ENCODE data around the gene ASCC1.

The ASCC1 gene

DNA sequence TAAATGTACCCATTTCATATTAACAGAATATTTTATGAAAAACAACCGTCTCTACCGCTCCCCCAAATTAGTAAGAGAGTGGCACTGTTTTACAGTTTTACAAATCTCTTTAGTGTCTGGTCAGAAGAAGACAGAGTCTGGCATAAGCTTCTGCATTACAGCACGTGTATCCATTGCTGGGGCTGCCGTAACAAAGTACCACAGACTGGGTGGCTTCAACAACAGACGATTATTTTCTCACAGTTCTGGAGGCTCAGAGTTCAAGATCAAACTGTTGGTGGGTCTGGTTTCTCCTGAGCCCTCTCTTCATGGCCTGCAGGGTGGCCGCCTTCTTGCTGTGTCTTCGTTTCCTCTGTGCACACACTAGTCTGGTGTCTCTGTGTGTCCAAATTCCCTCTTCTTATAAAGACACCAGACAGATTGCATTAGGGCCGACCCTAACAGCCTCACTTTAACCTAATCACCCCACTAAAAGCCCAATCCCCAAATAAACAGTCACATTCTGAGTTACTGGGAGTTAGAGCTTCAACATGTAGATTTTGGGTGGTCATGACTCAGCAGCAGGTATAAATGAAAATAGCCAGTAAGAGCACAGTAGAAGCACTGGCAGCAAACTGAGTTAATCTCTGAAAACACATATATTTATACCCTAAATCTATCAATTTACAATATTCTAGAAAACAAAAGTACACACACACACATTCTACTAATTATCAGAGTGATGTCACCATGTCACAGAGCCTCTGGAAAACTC is 123.7 kb downstream of the ASCC1 start:
- no peak overlapping the region for H3K27ac ChIP-seq
- TF ChIP-seq, protein P1, sequence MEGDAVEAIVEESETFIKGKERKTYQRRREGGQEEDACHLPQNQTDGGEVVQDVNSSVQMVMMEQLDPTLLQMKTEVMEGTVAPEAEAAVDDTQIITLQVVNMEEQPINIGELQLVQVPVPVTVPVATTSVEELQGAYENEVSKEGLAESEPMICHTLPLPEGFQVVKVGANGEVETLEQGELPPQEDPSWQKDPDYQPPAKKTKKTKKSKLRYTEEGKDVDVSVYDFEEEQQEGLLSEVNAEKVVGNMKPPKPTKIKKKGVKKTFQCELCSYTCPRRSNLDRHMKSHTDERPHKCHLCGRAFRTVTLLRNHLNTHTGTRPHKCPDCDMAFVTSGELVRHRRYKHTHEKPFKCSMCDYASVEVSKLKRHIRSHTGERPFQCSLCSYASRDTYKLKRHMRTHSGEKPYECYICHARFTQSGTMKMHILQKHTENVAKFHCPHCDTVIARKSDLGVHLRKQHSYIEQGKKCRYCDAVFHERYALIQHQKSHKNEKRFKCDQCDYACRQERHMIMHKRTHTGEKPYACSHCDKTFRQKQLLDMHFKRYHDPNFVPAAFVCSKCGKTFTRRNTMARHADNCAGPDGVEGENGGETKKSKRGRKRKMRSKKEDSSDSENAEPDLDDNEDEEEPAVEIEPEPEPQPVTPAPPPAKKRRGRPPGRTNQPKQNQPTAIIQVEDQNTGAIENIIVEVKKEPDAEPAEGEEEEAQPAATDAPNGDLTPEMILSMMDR (conservative IDR thresholded peaks at IDR 0.05): no peak

DNA sequence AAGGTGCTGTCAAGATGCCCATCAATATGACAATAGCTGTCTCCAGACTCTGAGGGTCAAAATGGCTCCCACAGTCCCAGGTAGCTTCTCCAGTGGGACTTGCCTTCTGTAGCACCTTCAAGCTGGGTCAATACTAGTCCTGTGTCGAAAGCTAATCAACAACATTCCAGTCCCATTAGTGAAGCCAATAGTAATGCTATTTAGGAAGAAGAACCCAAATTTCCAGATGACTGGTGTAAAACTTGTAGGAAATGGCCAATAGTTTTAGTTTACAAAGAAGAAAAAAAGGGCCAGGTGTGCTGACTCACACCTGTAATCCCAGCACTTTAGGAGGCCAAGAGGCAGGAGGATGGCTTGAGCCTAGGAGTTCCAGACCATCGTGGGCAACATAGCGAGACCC is 125.8 kb downstream of the ASCC1 start:
- TF ChIP-seq, protein P1 (conservative IDR thresholded peaks at IDR 0.05): no peak
- H3K27ac ChIP-seq: no peak overlapping the region

DNA sequence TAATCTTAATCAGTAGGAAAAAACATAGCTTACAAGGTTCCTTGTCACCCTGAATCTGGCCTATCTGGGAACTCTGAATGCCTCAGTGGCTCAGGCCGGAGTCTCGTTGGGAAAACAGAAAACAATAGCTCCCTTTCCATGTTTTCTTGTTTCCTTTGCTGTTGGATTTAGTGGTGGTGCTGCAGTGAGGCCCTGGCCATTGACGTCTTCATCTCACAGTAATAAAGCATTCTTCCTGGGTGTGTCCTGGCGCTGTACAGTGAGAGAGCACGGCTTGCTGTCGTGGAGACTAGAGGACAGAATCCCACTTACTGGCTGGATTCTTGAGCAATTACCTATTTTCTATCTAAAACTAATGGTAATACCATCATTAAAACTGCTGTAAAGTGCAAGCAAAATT is 126.5 kb downstream of the ASCC1 start:
- TF ChIP-seq, protein P1 (conservative IDR thresholded peaks at IDR 0.05): no peak
- H3K27ac ChIP-seq: no peak overlapping the region

DNA sequence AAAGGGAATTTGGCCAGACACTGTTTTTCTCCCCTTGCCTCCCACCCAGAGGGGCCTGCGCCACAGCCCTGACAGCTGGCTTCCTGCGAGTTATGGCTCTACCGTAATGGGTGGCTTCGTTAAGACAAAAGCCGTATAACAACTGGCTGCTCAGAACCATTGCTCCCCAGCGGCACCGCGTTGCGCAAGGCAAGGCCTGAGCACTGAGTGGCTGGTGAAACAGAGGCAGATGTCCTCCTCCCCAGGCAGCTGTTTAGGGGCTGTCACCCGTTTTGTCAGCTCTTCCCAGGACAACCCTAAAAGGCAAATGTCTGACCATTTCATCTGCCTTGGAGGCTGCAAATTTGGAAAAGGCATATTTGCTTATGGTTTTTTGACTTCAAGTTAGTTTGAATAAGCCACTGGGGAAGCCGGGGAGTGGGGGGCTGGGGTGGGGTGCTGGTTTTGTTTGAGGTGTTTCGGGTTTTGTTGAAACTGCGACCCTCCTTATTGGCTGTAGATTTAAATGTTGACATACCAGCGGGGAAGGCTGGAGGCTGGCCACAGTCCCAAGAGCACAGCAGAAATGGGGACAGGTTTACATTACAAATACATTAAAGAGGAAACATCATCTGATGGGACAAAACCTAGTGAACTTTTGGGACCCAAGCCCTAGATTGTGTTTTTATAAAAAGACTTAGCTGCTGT is 127.0 kb downstream of the ASCC1 start:
- TF ChIP-seq, protein P1 (conservative IDR thresholded peaks at IDR 0.05): no peak
- H3K27ac ChIP-seq: no peak overlapping the region

DNA sequence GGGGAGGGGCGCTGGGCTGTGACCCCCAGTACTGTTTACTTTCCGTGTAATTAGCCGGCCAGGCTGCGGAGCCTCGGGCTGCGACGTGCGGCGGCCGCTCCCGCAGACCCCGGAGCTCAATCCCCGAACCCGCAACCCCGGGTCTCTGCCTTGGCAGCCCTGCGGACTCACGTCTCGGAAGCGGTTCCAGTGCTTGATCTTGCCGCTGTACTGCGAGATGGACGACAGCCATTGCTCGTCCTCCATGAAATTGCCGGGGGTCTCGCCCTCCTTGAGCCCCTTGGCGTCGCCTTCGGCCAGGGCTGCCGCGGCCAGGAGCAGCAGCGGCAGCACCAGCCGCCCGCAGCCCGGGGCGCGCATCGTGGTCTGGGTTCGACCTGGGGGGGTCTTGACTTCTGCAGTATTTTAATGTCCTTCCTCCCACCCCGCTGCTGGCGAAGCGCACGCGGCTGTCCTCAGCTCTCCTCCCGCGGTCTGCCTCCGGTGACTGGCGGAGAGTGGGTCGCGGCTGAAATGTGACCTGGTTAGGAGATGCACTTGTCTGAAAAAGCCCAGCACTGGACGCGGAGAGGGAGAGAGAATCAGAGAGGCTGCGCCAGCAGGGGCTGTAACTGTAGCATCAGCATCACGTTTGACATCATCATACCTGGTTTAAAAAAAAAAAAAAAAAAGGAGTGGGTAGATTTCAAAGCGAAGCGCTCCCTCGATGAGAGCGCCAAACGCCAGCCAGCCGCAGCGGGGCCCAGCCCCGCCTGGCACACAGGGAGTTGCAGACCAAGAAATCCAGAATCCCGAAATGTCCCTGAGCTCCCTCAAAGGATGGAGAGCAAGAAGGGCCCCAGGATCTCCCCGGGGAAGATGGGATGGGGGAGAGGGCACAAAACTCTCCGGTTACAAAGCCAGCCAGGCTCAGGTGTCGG is 127.8 kb downstream of the ASCC1 start, which contains the start of gene SPOCK2:
SPOCK2 (minus strand) TSS at position 583 of the 920 bp plus-strand sequence; CDS start at position 360, 223 bp downstream.
- TF ChIP-seq, protein P1 (conservative IDR thresholded peaks at IDR 0.05): no peak
- H3K27ac ChIP-seq: no peak within 1 kb of the TSS

DNA sequence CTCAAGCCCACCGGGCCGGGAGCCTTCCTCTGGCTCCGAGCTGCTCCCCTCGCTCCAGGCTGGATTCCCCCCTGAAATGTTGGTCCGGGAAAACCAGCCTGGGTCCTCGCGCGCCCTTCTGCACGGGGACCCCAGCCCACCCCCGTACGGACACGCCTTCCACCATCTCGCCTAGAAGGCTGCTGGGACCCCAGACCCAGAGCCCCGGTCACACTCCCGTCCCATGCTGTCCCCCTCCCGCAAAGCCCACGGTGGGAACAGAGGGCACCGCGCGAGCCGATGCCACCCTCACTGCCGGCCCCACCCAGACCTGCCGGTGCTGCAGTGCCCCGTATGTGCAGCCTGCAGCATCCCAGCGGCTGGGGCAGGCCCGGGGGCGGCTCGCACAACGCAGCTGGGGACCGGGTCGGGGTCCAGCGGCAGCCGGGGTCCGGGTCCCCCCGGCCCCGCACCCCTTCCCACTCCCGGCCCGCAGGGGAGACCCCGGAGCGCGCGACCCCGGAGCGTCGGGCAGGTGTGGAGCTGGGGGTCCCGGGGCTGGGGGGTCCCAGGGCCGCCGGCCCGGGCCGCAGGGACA is 128.6 kb downstream of the ASCC1 start:
- TF ChIP-seq, protein P1 (conservative IDR thresholded peaks at IDR 0.05): no peak
- H3K27ac ChIP-seq: no peak overlapping the region
